GM11168 (cell line): Measurements from ENCODE around the gene AGR3.

ENCODE experiments used
- in situ Hi-C: fragments of 300-500 bp; cut with MboI; formaldehyde crosslinking; loops from one replicate; pipeline ENCODE4 v1.12.0; 2022; ENCODE audit warnings: low sequenced_read_pairs; ENCODE audit not compliant: unreplicated experiment

AGR3 gene

GRCh38 chr7:16838891-16839290 lies 42.9 kb downstream of the AGR3 start:
- in situ Hi-C loops = no loop called here

- in situ Hi-C loops = no loop called here
Measured at GRCh38 chr7:16838386-16838785, 43.4 kb downstream of the AGR3 start.

GRCh38 chr7:16836481-16836880 lies 45.3 kb downstream of the AGR3 start:
- in situ Hi-C loops = no loop called here

- in situ Hi-C loops = no loop called here
Measured at GRCh38 chr7:16833373-16833772, 48.4 kb downstream of the AGR3 start.

GRCh38 chr7:16826060-16826459 lies 55.7 kb downstream of the AGR3 start:
- in situ Hi-C loops = no loop called here

- in situ Hi-C loops = no loop called here
Measured at GRCh38 chr7:16822029-16822428, 59.8 kb downstream of the AGR3 start.

- in situ Hi-C loops = no loop called here
Measured at GRCh38 chr7:16818732-16819131, 63.1 kb downstream of the AGR3 start.

- in situ Hi-C loops = no loop called here
Measured at GRCh38 chr7:16817536-16817935, 64.2 kb downstream of the AGR3 start.

GRCh38 chr7:16816824-16817223 lies 65.0 kb downstream of the AGR3 start:
- in situ Hi-C loops = no loop called here

- in situ Hi-C loops = no loop called here
Measured at GRCh38 chr7:16815001-16815400, 66.8 kb downstream of the AGR3 start.

GRCh38 chr7:16813232-16813616 lies 68.6 kb downstream of the AGR3 start:
- in situ Hi-C loops = no loop called here

GRCh38 chr7:16812542-16813231 lies 69.1 kb downstream of the AGR3 start:
- in situ Hi-C loops = no loop called here

- in situ Hi-C loops = no loop called here
Measured at GRCh38 chr7:16811551-16811950, 70.2 kb downstream of the AGR3 start.

GRCh38 chr7:16810573-16810972 lies 71.2 kb downstream of the AGR3 start:
- in situ Hi-C loops = no loop called here

- in situ Hi-C loops = no loop called here
Measured at GRCh38 chr7:16810112-16810511, 71.7 kb downstream of the AGR3 start.
